AG10803 (cell line): Measurements from ENCODE around the gene ACTG2.

Source experiments
- DNase-seq: peaks from one replicate; pipeline ENCODE4 v3.0.0; 2010; ENCODE audit warnings: low read depth
- H3K4me3 ChIP-seq: 2 replicates; pipeline ENCODE4 v1.5.1; 2011; ENCODE audit warnings: mild to moderate bottlenecking, low read length, control low read depth
- CTCF ChIP-seq: conservative IDR thresholded peaks from 2 replicates; pipeline ENCODE4 v1.5.1; 2011; ENCODE audit warnings: mild to moderate bottlenecking, low read length, control low read depth, inconsistent platforms

Gene ACTG2

GRCh38 chr2:73946215-73946614 lies 53.4 kb downstream of the ACTG2 start:
- DNase-seq = no peak
- H3K4me3 ChIP-seq = no peak overlapping the region
- no peak for TF ChIP-seq CTCF

GRCh38 chr2:73946666-73947065 lies 53.9 kb downstream of the ACTG2 start:
- no peak overlapping the region for H3K4me3 ChIP-seq
- no peak for DNase-seq
- no peak for TF ChIP-seq CTCF

GRCh38 chr2:73947412-73948018 lies 54.7 kb downstream of the ACTG2 start:
- DNase-seq = no peak
- TF ChIP-seq CTCF = no peak
- no peak overlapping the region for H3K4me3 ChIP-seq

GRCh38 chr2:73949802-73950201 lies 57.0 kb downstream of the ACTG2 start:
- DNase-seq = no peak
- TF ChIP-seq CTCF = no peak

GRCh38 chr2:73952499-73953446 lies 60.0 kb downstream of the ACTG2 start:
- TF ChIP-seq CTCF = no peak
- H3K4me3 ChIP-seq = no peak overlapping the region
- DNase-seq = peak; percentile 26

More at GRCh38 chr2:73949802-73950201, 57.0 kb downstream of the ACTG2 start:
- no peak overlapping the region for H3K4me3 ChIP-seq

- no peak for TF ChIP-seq CTCF
- no peak overlapping the region for H3K4me3 ChIP-seq
- DNase-seq = no peak
Measured at GRCh38 chr2:73956218-73956865, 63.5 kb downstream of the ACTG2 start.
